ENCODE measurements around the gene SORCS1.

DNA sequence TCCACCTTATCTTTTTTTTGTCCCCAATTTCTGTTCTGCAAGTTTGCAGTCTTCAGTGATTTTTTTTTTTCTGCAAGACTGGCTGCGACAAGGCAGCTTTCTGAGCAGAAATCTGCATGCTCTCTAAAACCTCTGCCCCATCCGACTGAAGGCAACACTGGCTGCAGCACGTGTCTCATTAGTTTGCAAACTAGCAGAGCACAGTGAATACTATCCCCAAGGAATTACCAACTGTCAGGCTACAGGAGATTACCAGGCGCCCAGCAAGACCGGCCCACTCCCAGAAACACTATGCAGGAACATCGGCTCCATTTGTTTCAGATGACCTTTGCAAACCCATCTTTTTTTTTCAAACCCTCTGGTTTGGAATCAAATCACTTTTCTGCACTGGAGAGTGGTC lies 538.8 kb downstream of the SORCS1 start:
- TF ChIP-seq, protein P1, sequence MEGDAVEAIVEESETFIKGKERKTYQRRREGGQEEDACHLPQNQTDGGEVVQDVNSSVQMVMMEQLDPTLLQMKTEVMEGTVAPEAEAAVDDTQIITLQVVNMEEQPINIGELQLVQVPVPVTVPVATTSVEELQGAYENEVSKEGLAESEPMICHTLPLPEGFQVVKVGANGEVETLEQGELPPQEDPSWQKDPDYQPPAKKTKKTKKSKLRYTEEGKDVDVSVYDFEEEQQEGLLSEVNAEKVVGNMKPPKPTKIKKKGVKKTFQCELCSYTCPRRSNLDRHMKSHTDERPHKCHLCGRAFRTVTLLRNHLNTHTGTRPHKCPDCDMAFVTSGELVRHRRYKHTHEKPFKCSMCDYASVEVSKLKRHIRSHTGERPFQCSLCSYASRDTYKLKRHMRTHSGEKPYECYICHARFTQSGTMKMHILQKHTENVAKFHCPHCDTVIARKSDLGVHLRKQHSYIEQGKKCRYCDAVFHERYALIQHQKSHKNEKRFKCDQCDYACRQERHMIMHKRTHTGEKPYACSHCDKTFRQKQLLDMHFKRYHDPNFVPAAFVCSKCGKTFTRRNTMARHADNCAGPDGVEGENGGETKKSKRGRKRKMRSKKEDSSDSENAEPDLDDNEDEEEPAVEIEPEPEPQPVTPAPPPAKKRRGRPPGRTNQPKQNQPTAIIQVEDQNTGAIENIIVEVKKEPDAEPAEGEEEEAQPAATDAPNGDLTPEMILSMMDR (IDR thresholded peaks at IDR 0.05; ENCODE audit: insufficient read depth, low read length, poor library complexity, severe bottlenecking), result no peak
- no peak for TF ChIP-seq EZH2phosphoT487 (conservative IDR thresholded peaks at IDR 0.05; ENCODE audit: low read length)
